Mucosa of descending colon (tissue), 3 donors: ENCODE measurements around the gene CASP10. TPM values are rescaled to one million over a fixed set of nuclear protein-coding genes. Genes with fewer than 3 reads are reported as not detected.
"Not testable (repeated sequence)": the region's sequence is repeated elsewhere in the genome, so short reads cannot be mapped to it uniquely, and the experiment has no call there.

Experiments used
- ATAC-seq: fragments of 200-7000 bp; cut with Tn5 transposase; one replicate; pipeline ENCODE4 v1.9.1; 2020; ENCODE audit warnings: mild to moderate bottlenecking, moderate library complexity
- DNase-seq, 3 donors: peaks; one replicate each; pipeline ENCODE4 v3.0.0-alpha.2; 2020
- H3K36me3 ChIP-seq: fragments of 200-600 bp; one replicate; pipeline ENCODE4 v1.8.0; 2021; ENCODE audit warnings: low read depth, mild to moderate bottlenecking
- H3K4me1 ChIP-seq: fragments of 200-600 bp; one replicate; pipeline ENCODE4 v1.8.0; 2021; ENCODE audit warnings: low read depth, mild to moderate bottlenecking
- H3K4me3 ChIP-seq: fragments of 200-600 bp; one replicate; pipeline ENCODE4 v1.8.0; 2021; ENCODE audit warnings: mild to moderate bottlenecking
- H3K9me3 ChIP-seq: fragments of 200-600 bp; one replicate; pipeline ENCODE4 v1.8.0; 2021; ENCODE audit warnings: mild to moderate bottlenecking
- CTCF ChIP-seq: fragments of 200-600 bp; IDR thresholded peaks from one replicate; pipeline ENCODE4 v1.8.0; 2022; ENCODE audit warnings: antibody characterized with exemption, mild to moderate bottlenecking
- intact Hi-C, 2 donors: fragments of 100-400 bp; cut with DNase I in 1 of 2; cut with micrococcal nuclease in 1 of 2; formaldehyde crosslinking; loops; one replicate each; pipeline versions ENCODE4 v1.11.0 to v1.11.1; 2022; cut with DNase I, micrococcal nuclease
- total RNA-seq, 3 donors: library from RNA; stranded (reverse); fragmentation: NEBNext Ultra II Directional in 2 of 3; extraction: Animal tissue kit (Norgen Biotek cat#: 25700) in 2 of 3; gene quantifications; one replicate each; pipeline versions ENCODE4 v1.2.1 to v1.2.4, GENCODE V29; 2021 to 2023
- donor health status: DM: no; HTN: no; CAD: no; lungs with moderate emphysema.
- donor health status: DM: no; HTN: no; CAD: no.
- donor health status: DM: no; HTN: yes; CAD: no.

The CASP10 gene
- total RNA-seq, 3 donors from 2014 or later = 38.6 to 66.1 (median 58.5) TPM

GRCh38 chr2:201176081-201176481 is 6.9 kb upstream of the CASP10 start:
- TF ChIP-seq CTCF = no peak
- Histone ChIP-seq H3K4me3 (no peak overlapping the region), H3K9me3 (no peaks in the 10 kb centered on the region), H3K36me3 (no peaks in the 10 kb centered on the region), H3K4me1 (peaks cover 20% of the 10 kb centered on the region)
- ATAC-seq (peak; percentile 62), DNase-seq (peak in 1 of 3 donors; percentile 58)
- intact Hi-C loops = no loop called here

- ATAC-seq = peak; percentile 28
- TF ChIP-seq CTCF = no peak
- Histone ChIP-seq H3K4me3 (no peak overlapping the region), H3K9me3 (no peaks in the 10 kb centered on the region), H3K4me1 (peaks cover 8% of the 10 kb centered on the region), H3K36me3 (no peaks in the 10 kb centered on the region)
- intact Hi-C loops = loop anchor here in 1 of 2 donors (5.0 to 10.0 kb wide), 2 partner anchors 52 to 275 kb away; no protein-coding TSS in a partner anchor
- no peak for DNase-seq
These were observed 2.9 kb upstream of the CASP10 start for GRCh38 chr2:201180010-201180409.

GRCh38 chr2:201183365-201183727 is 405 bp downstream of the CASP10 start:
- Histone ChIP-seq H3K4me1 (peaks cover 3% of the 10 kb centered on the region), H3K9me3 (no peaks in the 10 kb centered on the region), H3K36me3 (no peaks in the 10 kb centered on the region), H3K4me3 (peak overlapping the region; percentile 27)
- DNase-seq = no peak
- ATAC-seq = no peak
- no peak for TF ChIP-seq CTCF
- intact Hi-C loops = loop anchor here in 1 of 2 donors (5.0 to 10.0 kb wide), 2 partner anchors 49 to 279 kb away; no protein-coding TSS in a partner anchor

- not testable (repeated sequence) for DNase-seq
- peak; percentile 32 for ATAC-seq
These were observed 894 bp downstream of the CASP10 start for GRCh38 chr2:201183835-201184234.

GRCh38 chr2:201184248-201184647 is 1.3 kb downstream of the CASP10 start:
- not testable (repeated sequence) for H3K4me1 ChIP-seq, ATAC-seq, H3K36me3 ChIP-seq, DNase-seq, H3K9me3 ChIP-seq, H3K4me3 ChIP-seq
- intact Hi-C loops = loop anchor here in 1 of 2 donors (5.0 to 10.0 kb wide), 2 partner anchors 48 to 279 kb away; no protein-coding TSS in a partner anchor

More at GRCh38 chr2:201183835-201184234, 894 bp downstream of the CASP10 start:
- H3K9me3 ChIP-seq, H3K4me1 ChIP-seq, H3K4me3 ChIP-seq, H3K36me3 ChIP-seq: not testable (repeated sequence)
- intact Hi-C loops = loop anchor here in 1 of 2 donors (5.0 to 10.0 kb wide), 2 partner anchors 48 to 279 kb away; no protein-coding TSS in a partner anchor

GRCh38 chr2:201185863-201186262 is 2.9 kb downstream of the CASP10 start:
- no peak for ATAC-seq
- intact Hi-C loops = loop anchor here in 1 of 2 donors (10.0 kb wide), 1 partner anchor 281 kb away; no protein-coding TSS in a partner anchor
- no peaks in the 10 kb centered on the region for H3K9me3 ChIP-seq
- H3K36me3 ChIP-seq = no peaks in the 10 kb centered on the region
- H3K4me1 ChIP-seq = no peaks in the 10 kb centered on the region
- no peak overlapping the region for H3K4me3 ChIP-seq
- TF ChIP-seq CTCF = no peak
- no peak for DNase-seq

GRCh38 chr2:201186982-201187381 is 4.0 kb downstream of the CASP10 start:
- no peaks in the 10 kb centered on the region for H3K4me1 ChIP-seq
- TF ChIP-seq CTCF = no peak
- H3K4me3 ChIP-seq = no peak overlapping the region
- no peaks in the 10 kb centered on the region for H3K36me3 ChIP-seq
- DNase-seq (no peak), ATAC-seq (no peak)
- intact Hi-C loops = loop anchor here in 1 of 2 donors (10.0 kb wide), 1 partner anchor 282 kb away; no protein-coding TSS in a partner anchor
- no peaks in the 10 kb centered on the region for H3K9me3 ChIP-seq
